A673 (cell line): ENCODE results near the gene DRC7.

ENCODE experiments used
- CTCF ChIP-seq: fragments of 300-800, 200-600 bp; sonication (generic); conservative IDR thresholded peaks from 2 replicates; pipeline ENCODE4 v1.5.1; 2017; ENCODE audit warnings: low read depth, mild to moderate bottlenecking, antibody characterized with exemption, low read length, moderate library complexity, mixed read lengths
- EZH2 ChIP-seq: fragments of 200-600 bp; sonication (generic); IDR thresholded peaks from 2 replicates; pipeline ENCODE4 v1.6.1; 2017; ENCODE audit warnings: borderline replicate concordance, low read depth, mild to moderate bottlenecking, mixed read lengths, antibody characterized with exemption, low read length; ENCODE audit not compliant: poor library complexity, severe bottlenecking

- no peak for TF ChIP-seq EZH2
- no peak for TF ChIP-seq CTCF
Measured at GRCh38 chr16:57762365-57763040, 67.9 kb downstream of the DRC7 start.
